Measurements from ENCODE around the gene UCK2. TPM values are rescaled to one million over a fixed set of nuclear protein-coding genes. Genes with fewer than 3 reads are reported as not detected.

UCK2 gene
- total and polyA plus RNA-seq, 2 of the 8 experiments (the other 6 are each of a cell fraction or from before 2014, with no cell fraction given), result 103 to 109 TPM

DNA sequence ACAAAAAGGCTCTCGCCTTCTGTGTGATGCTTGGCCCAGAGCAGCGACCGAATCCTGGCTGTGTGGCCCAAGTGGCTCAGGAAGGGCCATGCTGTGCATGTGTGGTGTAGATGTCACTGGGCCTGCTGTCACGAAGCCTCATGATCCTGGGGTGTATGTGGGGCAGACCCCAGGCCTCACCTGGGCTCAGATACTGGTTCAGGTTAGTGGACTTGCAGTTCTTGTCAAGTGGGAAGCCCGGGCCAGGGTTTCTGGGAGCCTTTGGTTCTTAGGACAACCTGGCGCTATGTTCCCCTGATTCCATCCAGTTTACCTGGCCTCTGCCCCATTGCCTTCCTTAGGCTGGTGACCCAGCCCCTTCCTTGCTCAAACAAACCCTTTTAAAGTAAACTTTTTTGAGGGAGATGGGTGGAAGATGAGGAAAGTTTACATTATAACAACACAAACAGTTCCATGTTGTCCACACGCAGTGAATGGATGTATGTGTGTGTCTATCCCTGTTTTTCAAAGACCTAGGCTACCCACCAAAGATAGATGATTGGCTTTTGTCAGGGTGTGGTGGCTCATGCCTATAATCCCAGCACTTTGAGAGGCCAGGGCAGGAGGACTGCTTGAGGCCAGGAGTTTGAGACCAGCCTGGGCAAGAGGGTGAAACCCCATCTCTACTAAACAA, 84.3 kb downstream of the UCK2 start (continued):
- TF ChIP-seq CHD7 (IDR thresholded peaks at IDR 0.05; ENCODE audit: insufficient replicate concordance, low read length) (no peak), SAP30 (IDR thresholded peaks at IDR 0.05; ENCODE audit: insufficient read depth, insufficient replicate concordance, low read length) (no peak), SIX5 (IDR thresholded peaks at IDR 0.05; ENCODE audit: low read depth, low read length) (no peak), RXRA (IDR thresholded peaks at IDR 0.05; ENCODE audit: insufficient read depth, low read depth, low read length) (no peak)

All from H1 (cell line).